AG04450 (cell line): ENCODE data around the gene IFT122. TPM values are rescaled to one million over a fixed set of nuclear protein-coding genes. Genes with fewer than 3 reads are reported as not detected.
"Not testable (repeated sequence)": the region's sequence is repeated elsewhere in the genome, so short reads cannot be mapped to it uniquely, and the experiment has no call there.

Experiments used
- CTCF ChIA-PET: fragments of 300-600, 350-600 bp; formaldehyde crosslinking; extraction: SDS; loops from one replicate; lab custom pipeline; 2022; ENCODE audit warnings: antibody characterized with exemption, inconsistent platforms; lab: Charles Lee
- POLR2A ChIA-PET: fragments of 350-600 bp; formaldehyde crosslinking; extraction: SDS; loops from one replicate; lab custom pipeline; 2021; ENCODE audit warnings: antibody characterized with exemption, inconsistent platforms; lab: Yijun Ruan, JAX
- DNase-seq: peaks from one replicate; pipeline ENCODE4 v3.0.0-alpha.2; 2011; ENCODE audit warnings: low read depth, low spot score
- H3K27ac ChIP-seq: one replicate; pipeline ENCODE4 v1.5.1; 2012; ENCODE audit warnings: low read depth, low read length, control low read depth
- H3K27me3 ChIP-seq: one replicate; pipeline ENCODE4 v1.6.0; 2012; ENCODE audit warnings: low read length; ENCODE audit not compliant: control insufficient read depth, insufficient read depth
- H3K4me3 ChIP-seq: 2 replicates; pipeline ENCODE4 v1.5.1; 2011; ENCODE audit warnings: mild to moderate bottlenecking, low read depth, low read length, control low read depth
- H3K9me3 ChIP-seq: 2 replicates; pipeline ENCODE4 v1.5.1; 2012; ENCODE audit warnings: low read length; ENCODE audit not compliant: control insufficient read depth, insufficient read depth
- polyA plus RNA-seq: library from polyadenylated mRNA; depleted of rRNA; stranded (reverse); fragments of >200 nt; gene quantifications from 2 replicates; pipeline ENCODE4 v1.2.3, GENCODE V29; 2011
- TF ChIP-seq, protein P1 (sequence below): IDR thresholded peaks from 2 replicates; pipeline ENCODE4 v1.5.1; 2011; ENCODE audit warnings: low read depth, low read length, control low read depth, inconsistent platforms

IFT122 gene
- polyA plus RNA-seq, 1 experiment = 14.3 TPM

DNA sequence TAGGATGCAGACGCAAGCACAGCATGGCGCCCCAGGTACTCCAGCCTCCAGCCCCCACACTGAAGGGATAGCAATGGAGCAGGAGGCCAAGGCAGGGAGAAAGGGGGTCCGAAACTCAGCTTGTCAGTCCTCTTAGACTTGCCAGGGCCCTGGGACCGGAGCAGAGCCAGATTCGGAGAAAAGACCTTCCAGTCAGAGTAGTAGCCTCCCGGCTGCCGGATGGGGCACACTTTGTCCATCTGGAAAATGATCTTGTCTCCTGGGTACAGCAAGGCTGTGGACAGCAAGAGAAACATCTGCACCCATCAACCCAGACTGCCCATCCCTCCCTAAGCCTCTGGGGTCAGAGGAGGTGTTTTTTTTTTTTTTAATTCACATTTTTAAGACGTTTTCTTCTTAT, 35.9 kb upstream of the IFT122 start:
- Histone ChIP-seq H3K4me3 (no peak overlapping the region), H3K9me3 (no peaks in the 10 kb centered on the region), H3K27me3 (no peaks in the 10 kb centered on the region), H3K27ac (no peak overlapping the region)
- TF ChIP-seq, protein P1, sequence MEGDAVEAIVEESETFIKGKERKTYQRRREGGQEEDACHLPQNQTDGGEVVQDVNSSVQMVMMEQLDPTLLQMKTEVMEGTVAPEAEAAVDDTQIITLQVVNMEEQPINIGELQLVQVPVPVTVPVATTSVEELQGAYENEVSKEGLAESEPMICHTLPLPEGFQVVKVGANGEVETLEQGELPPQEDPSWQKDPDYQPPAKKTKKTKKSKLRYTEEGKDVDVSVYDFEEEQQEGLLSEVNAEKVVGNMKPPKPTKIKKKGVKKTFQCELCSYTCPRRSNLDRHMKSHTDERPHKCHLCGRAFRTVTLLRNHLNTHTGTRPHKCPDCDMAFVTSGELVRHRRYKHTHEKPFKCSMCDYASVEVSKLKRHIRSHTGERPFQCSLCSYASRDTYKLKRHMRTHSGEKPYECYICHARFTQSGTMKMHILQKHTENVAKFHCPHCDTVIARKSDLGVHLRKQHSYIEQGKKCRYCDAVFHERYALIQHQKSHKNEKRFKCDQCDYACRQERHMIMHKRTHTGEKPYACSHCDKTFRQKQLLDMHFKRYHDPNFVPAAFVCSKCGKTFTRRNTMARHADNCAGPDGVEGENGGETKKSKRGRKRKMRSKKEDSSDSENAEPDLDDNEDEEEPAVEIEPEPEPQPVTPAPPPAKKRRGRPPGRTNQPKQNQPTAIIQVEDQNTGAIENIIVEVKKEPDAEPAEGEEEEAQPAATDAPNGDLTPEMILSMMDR = no peak
- CTCF ChIA-PET = no interaction called here
- POLR2A ChIA-PET = no interaction called here
- DNase-seq = no peak

GRCh38 chr3:129404610-129405009, 35.4 kb upstream of the IFT122 start:
- Histone ChIP-seq H3K27ac (no peak overlapping the region), H3K9me3 (no peaks in the 10 kb centered on the region), H3K4me3 (no peak overlapping the region), H3K27me3 (no peaks in the 10 kb centered on the region)
- ChIA-PET POLR2A (no interaction called here), CTCF (no interaction called here)
- TF ChIP-seq, protein P1 = no peak
- DNase-seq = no peak

DNA sequence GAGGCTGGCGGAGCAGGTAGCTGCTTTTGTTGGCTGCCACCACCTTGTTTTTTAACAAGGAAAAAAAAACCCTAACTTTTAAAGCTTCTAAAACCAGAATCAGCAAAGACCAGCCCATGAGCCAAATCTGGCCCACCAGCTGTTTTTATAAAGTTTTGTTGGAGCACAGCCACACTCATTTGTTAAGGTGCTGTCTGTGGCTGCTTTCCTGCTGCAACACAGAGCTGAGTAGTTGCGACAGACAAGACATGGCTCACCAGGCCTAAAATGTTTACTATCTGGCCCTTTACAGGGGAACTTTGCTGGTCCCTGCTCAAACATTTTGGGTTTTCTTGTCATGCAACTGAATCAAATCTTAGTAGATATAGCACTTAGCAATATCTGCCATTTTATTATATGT, 30.5 kb upstream of the IFT122 start:
- POLR2A ChIA-PET = interaction anchor here (0.5 to 2.2 kb wide), 4 partner anchors 10 to 437 kb away, joined by 4 to 11 read pairs (median 7); partner anchors contain the start of genes IFT122 and MBD4

GRCh38 chr3:129410971-129411370, 29.1 kb upstream of the IFT122 start:
- Histone ChIP-seq H3K27me3 (no peaks in the 10 kb centered on the region), H3K27ac (no peak overlapping the region), H3K9me3 (no peaks in the 10 kb centered on the region), H3K4me3 (no peak overlapping the region)
- no peak for DNase-seq
- POLR2A ChIA-PET = no interaction called here
- TF ChIP-seq, protein P1 = no peak
- CTCF ChIA-PET = no interaction called here

More for the DNA sequence above, 30.5 kb upstream of the IFT122 start:
- Histone ChIP-seq H3K4me3 (no peak overlapping the region), H3K27me3 (no peaks in the 10 kb centered on the region), H3K9me3 (no peaks in the 10 kb centered on the region), H3K27ac (no peak overlapping the region)
- peak; percentile 45 for DNase-seq
- TF ChIP-seq, protein P1 = no peak
- CTCF ChIA-PET = interaction anchor here (0.6 to 2.6 kb wide), 4 partner anchors 10 to 525 kb away, joined by 3 to 16 read pairs (median 4); no protein-coding TSS in a partner anchor

GRCh38 chr3:129412542-129413198, 27.4 kb upstream of the IFT122 start:
- peak overlapping the region; percentile 96 for H3K27ac ChIP-seq
- CTCF ChIA-PET = interaction anchor here (1.0 to 3.7 kb wide), 3 partner anchors 13 to 78 kb away, joined by 3 to 20 read pairs (median 8); no protein-coding TSS in a partner anchor
- POLR2A ChIA-PET = interaction anchor here (1.1 to 1.9 kb wide), 4 partner anchors 14 to 96 kb away, joined by 3 to 7 read pairs (median 4); partner anchors contain the start of gene EFCAB12
- H3K27me3 ChIP-seq = no peaks in the 10 kb centered on the region
- peak; percentile 58 for DNase-seq
- TF ChIP-seq, protein P1 = no peak
- no peaks in the 10 kb centered on the region for H3K9me3 ChIP-seq
- no peak overlapping the region; the same call in 1 of the 2 replicates for H3K4me3 ChIP-seq

- not testable (repeated sequence) for H3K27me3 ChIP-seq, H3K4me3 ChIP-seq, H3K9me3 ChIP-seq, DNase-seq
- ChIA-PET POLR2A (interaction anchor here (0.9 to 1.9 kb wide), 6 partner anchors 10 to 97 kb away, joined by 3 to 7 read pairs (median 6); partner anchors contain the start of genes EFCAB12, IFT122 and MBD4), CTCF (interaction anchor here (1.0 to 3.7 kb wide), 3 partner anchors 13 to 77 kb away, joined by 3 to 20 read pairs (median 8); no protein-coding TSS in a partner anchor)
- peak overlapping the region; percentile 96 for H3K27ac ChIP-seq
Observed at GRCh38 chr3:129413238-129413637, 26.8 kb upstream of the IFT122 start.
